ENCODE results near the gene ARL8A. TPM values are rescaled to one million over a fixed set of nuclear protein-coding genes. Genes with fewer than 3 reads are reported as not detected.
"Not testable (repeated sequence)": the region's sequence is repeated elsewhere in the genome, so short reads cannot be mapped to it uniquely, and the experiment has no call there.

ARL8A gene
- total RNA-seq, 1 donor, result 37.7 TPM

GRCh38 chr1:202176949-202177927 lies 32.7 kb upstream of the ARL8A start:
- no peak for DNase-seq (ENCODE audit: low read depth in 2 of 3, low spot score in 2 of 3)

GRCh38 chr1:202173993-202174392 lies 29.5 kb upstream of the ARL8A start:
- no peak for DNase-seq (ENCODE audit: low read depth in 2 of 3, low spot score in 2 of 3)

DNA sequence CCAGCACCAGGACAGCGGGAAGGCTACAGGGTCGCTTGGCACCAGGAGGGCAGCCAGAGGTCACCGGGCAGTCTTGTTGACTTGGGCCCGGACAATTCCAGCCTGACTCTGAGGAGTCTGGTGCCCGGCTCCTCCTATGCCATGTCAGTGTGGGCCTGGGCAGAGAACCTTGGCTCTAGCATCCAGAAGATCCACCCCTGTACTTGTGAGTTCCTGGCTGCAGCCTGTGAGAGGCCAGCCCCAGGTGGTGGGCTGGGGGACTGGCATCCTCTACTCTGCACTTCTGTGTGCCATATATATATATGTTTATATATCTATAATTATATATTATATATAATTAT lies 27.4 kb upstream of the ARL8A start:
- DNase-seq (ENCODE audit: low read depth in 2 of 3, low spot score in 2 of 3), result no peak

- no peak for DNase-seq (ENCODE audit: low read depth in 2 of 3, low spot score in 2 of 3)
Observed at GRCh38 chr1:202171292-202172014, 26.9 kb upstream of the ARL8A start.

- DNase-seq (ENCODE audit: low read depth in 2 of 3, low spot score in 2 of 3), result no peak
Observed at GRCh38 chr1:202170726-202171125, 26.2 kb upstream of the ARL8A start.

DNA sequence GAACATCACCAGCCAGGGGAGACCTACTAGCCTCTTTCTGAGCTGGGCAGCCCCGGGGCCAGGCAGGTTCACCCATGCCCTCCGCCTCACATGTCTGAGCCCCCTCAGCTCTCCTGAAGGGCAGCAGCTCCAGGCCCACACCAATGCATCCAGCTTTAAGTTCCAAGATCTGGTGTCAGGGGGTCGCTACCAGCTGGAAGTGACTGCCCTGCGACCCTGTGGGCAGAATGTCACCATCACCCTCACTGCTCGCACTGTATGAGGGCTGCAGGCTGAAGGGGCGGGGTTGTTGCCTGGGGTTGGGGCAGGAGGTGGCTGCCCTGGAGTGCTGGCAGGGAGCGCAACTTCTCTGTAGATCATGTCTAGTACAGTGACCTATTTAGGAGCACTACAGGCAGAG lies 24.3 kb upstream of the ARL8A start:
- DNase-seq (ENCODE audit: low read depth in 2 of 3, low spot score in 2 of 3), result no peak

DNA sequence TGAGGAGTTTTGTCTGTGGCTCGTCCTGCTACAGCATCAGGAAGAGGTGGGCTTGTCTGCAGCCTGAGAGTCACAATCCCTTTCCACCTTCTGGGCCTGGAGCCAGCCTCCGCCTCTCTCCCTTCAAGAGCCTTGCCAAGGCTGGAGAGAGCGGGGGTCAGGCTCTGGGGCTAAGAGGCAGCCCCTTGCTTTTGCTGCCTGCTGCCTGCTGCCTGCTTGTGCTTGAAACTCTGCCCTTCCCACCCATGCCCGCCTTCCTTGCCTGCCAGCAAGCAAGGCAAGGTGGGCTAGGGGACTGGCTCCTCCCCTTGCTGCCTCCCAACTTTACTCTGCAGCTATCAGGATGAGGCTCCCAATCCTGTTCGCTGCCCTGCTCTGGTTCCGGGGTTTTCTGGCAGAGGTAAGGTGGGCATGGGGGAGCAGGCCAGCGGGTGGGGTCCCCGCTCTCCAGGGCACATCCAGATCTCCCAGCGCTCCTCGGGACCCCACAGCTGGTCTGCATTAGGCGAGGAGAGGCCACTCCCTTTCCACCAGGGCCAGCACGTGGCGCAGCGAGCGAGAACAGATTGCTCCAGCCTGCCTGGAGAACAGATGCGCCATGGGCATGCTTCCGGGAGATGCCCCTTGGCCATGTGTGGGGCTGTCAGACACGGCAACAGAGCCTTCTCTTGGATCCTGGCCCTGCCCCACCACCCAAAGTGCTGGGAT lies 23.3 kb upstream of the ARL8A start:
- DNase-seq (ENCODE audit: low read depth in 2 of 3, low spot score in 2 of 3), result no peak

DNA sequence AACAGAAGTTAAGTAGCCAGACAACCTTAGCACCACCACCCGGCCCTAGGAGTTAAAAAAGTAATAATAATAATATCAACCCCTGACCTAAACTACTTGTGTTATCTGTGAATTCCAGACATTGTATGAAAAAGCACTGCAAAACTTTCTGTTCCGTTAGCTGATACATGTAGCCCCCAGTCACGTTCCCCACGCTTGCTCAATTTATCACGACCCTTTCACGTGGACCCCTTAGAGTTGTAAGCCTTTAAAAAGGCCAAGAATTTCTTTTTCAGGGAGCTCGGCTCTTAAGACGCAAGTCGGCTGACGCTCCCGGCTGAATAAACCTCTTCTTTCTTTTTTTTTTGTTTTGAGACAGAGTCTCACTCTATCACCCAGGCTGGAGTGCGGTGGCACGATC lies 22.5 kb upstream of the ARL8A start:
- not testable (repeated sequence) for DNase-seq (ENCODE audit: low read depth in 2 of 3, low spot score in 2 of 3)

- no peak for DNase-seq (ENCODE audit: low read depth in 2 of 3, low spot score in 2 of 3)
Observed at GRCh38 chr1:202165942-202166843, 21.7 kb upstream of the ARL8A start.

- no peak for DNase-seq (ENCODE audit: low read depth in 2 of 3, low spot score in 2 of 3)
Observed at GRCh38 chr1:202165267-202165941, 20.9 kb upstream of the ARL8A start.

DNA sequence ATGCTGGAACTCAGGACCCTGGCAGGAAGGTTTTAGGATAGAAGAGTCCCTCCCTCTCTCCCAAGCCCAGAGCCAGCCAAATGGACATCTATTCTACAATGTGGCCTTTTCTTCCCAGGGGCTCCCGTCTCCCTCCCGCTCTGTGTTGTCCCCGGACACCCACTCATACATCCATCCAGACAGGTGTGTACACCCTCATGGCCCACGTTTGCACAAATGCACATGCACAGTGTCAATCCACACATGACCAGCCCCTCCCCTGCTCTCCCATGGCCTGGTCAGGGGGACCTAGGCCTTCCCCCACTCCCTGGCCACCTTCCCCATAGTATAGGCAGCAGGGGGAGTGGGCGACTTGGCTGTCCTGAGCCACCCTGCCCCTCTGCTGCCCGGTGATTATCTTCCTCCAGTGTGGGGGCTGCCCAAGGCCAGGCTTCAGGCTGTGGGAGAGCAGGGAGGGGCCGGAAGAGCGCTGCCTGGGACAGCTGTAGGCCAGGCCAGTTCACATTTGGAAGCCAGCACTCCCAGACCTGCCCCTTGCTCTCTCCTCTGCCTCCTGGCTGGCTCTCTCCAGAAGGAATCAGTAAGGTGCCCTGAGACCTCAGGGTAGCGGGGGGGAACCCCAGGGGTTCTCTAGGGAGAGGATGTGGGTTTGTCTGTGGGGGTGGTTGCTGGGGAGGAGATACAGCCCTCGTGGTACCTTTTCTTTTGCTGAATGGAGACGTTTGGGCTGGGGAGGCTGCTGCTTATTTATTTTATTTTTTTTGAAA lies 19.9 kb upstream of the ARL8A start:
- DNase-seq (ENCODE audit: low read depth in 2 of 3, low spot score in 2 of 3), result peak in 2 of 3 donors; percentile 58 to 66

DNA sequence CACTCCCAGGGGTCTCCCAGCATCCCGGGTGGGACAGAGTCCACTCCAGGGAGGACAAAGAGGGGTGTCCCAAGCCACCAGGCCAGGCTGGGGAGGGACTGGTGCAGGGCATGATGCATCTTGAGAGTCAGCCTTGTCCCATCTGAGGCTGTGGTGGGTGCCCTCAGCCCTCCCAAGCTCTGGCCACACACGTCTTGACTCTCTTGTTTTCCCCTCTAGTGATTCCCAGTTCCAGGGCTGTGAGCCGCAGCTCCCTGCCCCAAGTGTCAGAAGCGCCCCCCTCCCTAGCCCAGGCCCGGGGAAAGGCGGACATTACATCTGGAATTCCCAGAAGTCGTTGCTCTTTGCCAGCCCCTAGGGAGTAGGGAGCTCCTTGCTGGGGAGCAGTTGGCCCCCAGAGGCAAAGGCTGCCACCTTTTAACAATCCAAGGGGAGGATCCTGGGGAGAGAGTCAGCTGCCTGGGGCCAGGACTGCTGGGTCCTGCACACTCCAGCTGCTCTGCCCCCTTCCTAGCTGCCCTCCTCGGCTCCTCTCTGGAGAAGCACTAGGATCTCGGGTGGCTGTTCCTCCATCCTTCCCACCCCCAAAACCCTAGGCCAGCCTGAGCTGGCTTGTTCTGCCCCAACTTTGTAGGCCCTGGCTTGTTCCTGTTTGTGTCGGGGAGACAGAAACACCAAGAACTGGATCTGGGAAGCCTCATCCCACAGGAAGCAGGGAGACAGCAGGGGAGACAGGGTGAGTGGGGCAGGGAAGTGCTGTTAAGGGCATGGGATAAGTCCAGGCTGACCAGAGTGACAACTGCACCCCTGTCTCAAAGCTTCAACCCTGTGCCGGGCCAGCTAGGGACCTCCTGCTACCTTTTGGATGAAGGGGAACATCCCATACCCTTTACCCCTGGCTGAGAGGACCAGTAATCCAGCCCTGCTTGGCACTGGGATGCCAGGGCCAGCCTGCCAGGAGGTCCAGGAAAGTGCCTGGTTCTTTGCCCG lies 19.0 kb upstream of the ARL8A start:
- no peak for DNase-seq (ENCODE audit: low read depth in 2 of 3, low spot score in 2 of 3)

DNA sequence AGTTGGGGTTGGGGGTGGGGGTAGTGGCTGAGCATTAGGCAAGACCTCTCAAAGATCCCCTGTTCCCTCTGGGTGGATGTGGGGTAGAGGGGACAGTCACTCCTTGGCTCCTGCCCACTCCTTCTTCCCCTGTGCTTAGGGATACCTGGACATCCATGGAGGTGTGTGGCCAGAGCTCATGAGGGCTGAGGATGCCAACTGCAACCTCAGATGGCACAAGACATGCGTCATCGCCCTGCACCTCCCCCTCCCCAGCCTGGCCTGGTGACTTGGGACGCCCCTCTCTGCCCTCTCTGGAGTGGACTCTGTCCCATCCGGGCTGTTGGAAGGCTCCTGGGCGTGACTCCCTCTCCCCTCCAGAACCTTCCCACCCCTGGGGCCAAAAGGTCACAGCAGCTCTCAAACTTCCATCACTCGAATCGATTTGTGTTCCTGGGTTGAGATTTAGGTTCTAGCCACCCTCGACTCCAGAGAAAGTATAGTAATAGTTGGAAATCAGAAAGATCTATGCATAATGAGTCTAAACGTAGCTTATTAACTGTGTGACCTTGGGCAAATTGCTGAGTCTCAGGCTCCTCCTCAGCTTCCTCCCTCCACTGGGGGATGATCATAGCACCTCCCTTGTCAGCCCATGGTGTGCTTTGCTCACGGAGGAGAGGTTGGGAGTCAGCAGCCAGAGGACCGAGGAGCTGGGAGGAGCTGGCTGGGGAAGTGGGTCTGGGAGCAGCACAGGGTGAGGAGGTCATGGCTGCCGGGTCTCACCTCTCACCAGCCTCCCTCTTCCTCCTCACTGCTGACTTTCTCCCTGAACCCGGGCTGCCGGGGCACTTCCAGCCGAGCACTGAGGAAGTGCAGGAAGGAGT lies 18.1 kb upstream of the ARL8A start:
- no peak for DNase-seq (ENCODE audit: low read depth in 2 of 3, low spot score in 2 of 3)

- peak in 2 of 3 donors; percentile 40 to 55 for DNase-seq (ENCODE audit: low read depth in 2 of 3, low spot score in 2 of 3)
Observed at GRCh38 chr1:202162047-202162417, 17.5 kb upstream of the ARL8A start.

- no peak for DNase-seq (ENCODE audit: low read depth in 2 of 3, low spot score in 2 of 3)
Observed at GRCh38 chr1:202161151-202162046, 16.9 kb upstream of the ARL8A start.
